CD14-positive monocyte (primary cell): Measurements from ENCODE around the gene SLC13A4. TPM values are rescaled to one million over a fixed set of nuclear protein-coding genes. Genes with fewer than 3 reads are reported as not detected.

ENCODE experiments used
- DNase-seq, 3 donors: peaks; one replicate each; pipeline ENCODE4 v3.0.0-alpha.2; 2011 to 2022
- H2AFZ ChIP-seq: 2 replicates; pipeline ENCODE4 v1.6.0; 2012; ENCODE audit warnings: mild to moderate bottlenecking, low read depth, low read length, inconsistent platforms; ENCODE audit not compliant: insufficient read depth, poor library complexity, severe bottlenecking
- H3K27ac ChIP-seq, 2 donors: 1 replicate in 1 of 2; 2 replicates in 1 of 2; pipeline ENCODE4 v1.5.1; 2012 to 2013; ENCODE audit warnings: low read length in 2 of 2, control low read depth in 1 of 2, inconsistent platforms in 1 of 2, low read depth in 1 of 2, mild to moderate bottlenecking in 1 of 2
- H3K27me3 ChIP-seq, 2 donors: one replicate each; pipeline versions ENCODE4 v1.6.0 to v1.6.1; 2011 to 2013; ENCODE audit warnings: low read length in 2 of 2; ENCODE audit not compliant: control insufficient read depth in 2 of 2, insufficient read depth in 2 of 2
- H3K36me3 ChIP-seq, 2 donors: replicated peaks in 1 of 2; 1 replicate in 1 of 2; 2 replicates in 1 of 2; pipeline versions ENCODE4 v1.5.1 to v1.6.1; 2012 to 2013; ENCODE audit warnings: low read length in 2 of 2, control low read depth in 1 of 2, inconsistent platforms in 1 of 2, mild to moderate bottlenecking in 1 of 2; ENCODE audit not compliant: insufficient read depth in 2 of 2, control insufficient read depth in 1 of 2
- H3K4me1 ChIP-seq, 2 donors: 1 replicate in 1 of 2; 2 replicates in 1 of 2; pipeline versions ENCODE4 v1.5.1 to v1.6.1; 2012 to 2013; ENCODE audit warnings: low read length in 2 of 2, control low read depth in 1 of 2, inconsistent platforms in 1 of 2, mild to moderate bottlenecking in 1 of 2, moderate library complexity in 1 of 2; ENCODE audit not compliant: insufficient read depth in 2 of 2, control insufficient read depth in 1 of 2
- H3K4me2 ChIP-seq: replicated peaks from 2 replicates; pipeline ENCODE3; 2012; ENCODE audit warnings: low read length, moderate library complexity, mild to moderate bottlenecking; ENCODE audit not compliant: poor library complexity, severe bottlenecking; ENCODE audit errors: extremely low read depth
- H3K4me3 ChIP-seq, 3 experiments: fragments of 200-600 bp in 1 of 3; sonication (generic) in 1 of 3; replicated peaks in 1 of 3; 1 replicate in 2 of 3; 2 replicates in 1 of 3; pipeline ENCODE4 v1.5.1; 2011 to 2013; ENCODE audit warnings: low read length in 3 of 3, mild to moderate bottlenecking in 3 of 3, control low read depth in 2 of 3, low read depth in 2 of 3, inconsistent platforms in 1 of 3, moderate library complexity in 1 of 3
- H3K79me2 ChIP-seq: 2 replicates; pipeline ENCODE4 v1.6.0; 2012; ENCODE audit warnings: mild to moderate bottlenecking, control low read depth, inconsistent platforms, low read length, moderate library complexity; ENCODE audit not compliant: insufficient read depth
- H3K9ac ChIP-seq: 2 replicates; pipeline ENCODE4 v1.6.0; 2017; ENCODE audit warnings: low read length, mild to moderate bottlenecking; ENCODE audit not compliant: insufficient read depth, poor library complexity, severe bottlenecking
- H3K9me3 ChIP-seq, 2 donors: replicated peaks in 1 of 2; 1 replicate in 1 of 2; 2 replicates in 1 of 2; pipeline versions ENCODE4 v1.5.1 to v1.6.1; 2012 to 2013; ENCODE audit warnings: low read length in 2 of 2, control low read depth in 1 of 2; ENCODE audit not compliant: control insufficient read depth in 1 of 2, insufficient read depth in 1 of 2
- H4K20me1 ChIP-seq: 2 replicates; pipeline ENCODE4 v1.6.0; 2012; ENCODE audit warnings: mild to moderate bottlenecking, low read length, control low read depth, moderate library complexity; ENCODE audit not compliant: insufficient read depth
- H3K27ac Mint-ChIP-seq, 7 donors: one replicate each; pipeline ENCODE4 v1.8.0; 2020; ENCODE audit warnings: mild to moderate bottlenecking in 7 of 7, mixed read lengths in 7 of 7, moderate library complexity in 6 of 7, inconsistent platforms in 2 of 7
- H3K27me3 Mint-ChIP-seq, 3 donors: one replicate each; pipeline ENCODE4 v1.8.0; 2021 to 2022; ENCODE audit warnings: low read depth in 3 of 3, mild to moderate bottlenecking in 3 of 3, mixed read lengths in 3 of 3, moderate library complexity in 3 of 3, inconsistent platforms in 1 of 3
- H3K36me3 Mint-ChIP-seq, 2 donors: one replicate each; pipeline ENCODE4 v1.8.0; 2020; ENCODE audit warnings: mixed read lengths in 2 of 2, inconsistent platforms in 1 of 2, mild to moderate bottlenecking in 1 of 2
- H3K4me1 Mint-ChIP-seq: one replicate; pipeline ENCODE4 v1.8.0; 2020; ENCODE audit warnings: mild to moderate bottlenecking, mixed read lengths
- H3K4me3 Mint-ChIP-seq, 2 donors: one replicate each; pipeline ENCODE4 v1.8.0; 2020; ENCODE audit warnings: mild to moderate bottlenecking in 2 of 2, mixed read lengths in 2 of 2, moderate library complexity in 1 of 2
- H3K9me3 Mint-ChIP-seq, 7 donors: one replicate each; pipeline ENCODE4 v1.8.0; 2020 to 2022; ENCODE audit warnings: mixed read lengths in 7 of 7, mild to moderate bottlenecking in 6 of 7, moderate library complexity in 6 of 7, inconsistent platforms in 2 of 7
- CTCF ChIP-seq: fragments of 200-600 bp; IDR thresholded peaks from one replicate; pipeline ENCODE4 v1.8.0; 2022; ENCODE audit warnings: antibody characterized with exemption, mild to moderate bottlenecking
- WGBS: methylation state at CpG from one replicate; pipeline ENCODE4 v1.1.5; 2013; ENCODE audit warnings: missing lambda C conversion rate; ENCODE audit not compliant: insufficient coverage; 5-methylcytosine and 5-hydroxymethylcytosine counted together
- intact Hi-C, 2 donors: fragments of 100-400 bp; cut with micrococcal nuclease; formaldehyde crosslinking; loops; one replicate each; pipeline versions ENCODE4 v1.15.0 to v1.15.1; 2023
- polyA plus RNA-seq, 3 donors: library from polyadenylated mRNA; depleted of rRNA in 1 of 3; unstranded in 2 of 3; stranded (reverse) in 1 of 3; fragments of 300-500 nt in 2 of 3; fragments of >200 nt in 1 of 3; fragmentation: Illumina TruSeq in 2 of 3; gene quantifications; 1 replicate in 2 of 3; 2 replicates in 1 of 3; pipeline ENCODE4 v1.2.3, GENCODE V29; 2012 to 2021

Gene SLC13A4
- polyA plus RNA-seq, 3 donors: not detected

- H3K9me3 Mint-ChIP-seq: no peaks in the 10 kb centered on the region
- peaks cover 45 to 78% of the 10 kb centered on the region in 2 donors for H3K36me3 ChIP-seq
Observed at GRCh38 chr7:135647755-135648154, 80.2 kb downstream of the SLC13A4 start.

GRCh38 chr7:135645296-135645904 is 82.6 kb downstream of the SLC13A4 start:
- H3K27ac Mint-ChIP-seq: peak overlapping the region in 1 of 7 donors; percentile 74
- Histone ChIP-seq H3K9me3 (no peaks in the 10 kb centered on the region), H3K79me2 (no peaks in the 10 kb centered on the region), H3K4me1 (no peaks in the 10 kb centered on the region), H3K36me3 (peaks cover 64 to 94% of the 10 kb centered on the region in 2 donors), H3K4me3 (no peak overlapping the region), H3K27me3 (no peaks in the 10 kb centered on the region), H3K4me2 (no peak overlapping the region), H3K27ac (no peak overlapping the region), H4K20me1 (no peaks in the 10 kb centered on the region), H3K9ac (no peak overlapping the region), H2AFZ (no peak overlapping the region)
- H3K4me3 Mint-ChIP-seq: no peak overlapping the region
- TF ChIP-seq CTCF: peak; percentile 85
- peaks cover 64 to 76% of the 10 kb centered on the region in 2 donors for H3K36me3 Mint-ChIP-seq
- no peaks in the 10 kb centered on the region for H3K27me3 Mint-ChIP-seq
- no peaks in the 10 kb centered on the region for H3K4me1 Mint-ChIP-seq
- DNase-seq: peak in 2 of 3 donors; percentile 27 to 46
- H3K9me3 Mint-ChIP-seq: no peaks in the 10 kb centered on the region
- intact Hi-C loops: loop anchor here (5.0 to 10.0 kb wide), 2 partner anchors 361 to 363 kb away; no protein-coding TSS in a partner anchor
- 94% methylated on average over 2 of the region's 6 CpGs for WGBS

More at GRCh38 chr7:135647755-135648154, 80.2 kb downstream of the SLC13A4 start:
- Histone ChIP-seq H3K9me3 (no peaks in the 10 kb centered on the region), H3K79me2 (no peaks in the 10 kb centered on the region), H3K4me2 (no peak overlapping the region), H3K9ac (no peak overlapping the region), H3K4me1 (no peaks in the 10 kb centered on the region), H4K20me1 (no peaks in the 10 kb centered on the region), H3K4me3 (no peak overlapping the region), H3K27me3 (no peaks in the 10 kb centered on the region), H3K27ac (no peak overlapping the region), H2AFZ (no peak overlapping the region)
- intact Hi-C loops: loop anchor here (5.0 to 10.0 kb wide), 2 partner anchors 363 to 365 kb away; no protein-coding TSS in a partner anchor
- no peak overlapping the region for H3K4me3 Mint-ChIP-seq
- WGBS: no CpG with 5 or more reads among the region's 1 CpG
- no peak for TF ChIP-seq CTCF
- no peaks in the 10 kb centered on the region for H3K27me3 Mint-ChIP-seq
- peaks cover 4% of the 10 kb centered on the region for H3K4me1 Mint-ChIP-seq
- no peak overlapping the region for H3K27ac Mint-ChIP-seq
- DNase-seq: no peak
- peaks cover 54 to 58% of the 10 kb centered on the region in 2 donors for H3K36me3 Mint-ChIP-seq
